Lower leg skin (tissue), 3 donors: ENCODE measurements around the gene DRD2.

ENCODE experiments used
- POLR2A ChIP-seq, 2 donors: fragments of 450-650 bp; IDR thresholded peaks; one replicate each; pipeline ENCODE4 v1.6.1; 2016 to 2017; ENCODE audit warnings: antibody characterized with exemption in 2 of 2, mild to moderate bottlenecking in 1 of 2, moderate library complexity in 1 of 2
- TF ChIP-seq, protein P1 (sequence below), 3 donors: fragments of 450-650 bp; IDR thresholded peaks; one replicate each; pipeline ENCODE4 v1.5.1; 2016; ENCODE audit warnings: antibody characterized with exemption in 3 of 3, mild to moderate bottlenecking in 3 of 3, moderate library complexity in 2 of 3

DNA sequence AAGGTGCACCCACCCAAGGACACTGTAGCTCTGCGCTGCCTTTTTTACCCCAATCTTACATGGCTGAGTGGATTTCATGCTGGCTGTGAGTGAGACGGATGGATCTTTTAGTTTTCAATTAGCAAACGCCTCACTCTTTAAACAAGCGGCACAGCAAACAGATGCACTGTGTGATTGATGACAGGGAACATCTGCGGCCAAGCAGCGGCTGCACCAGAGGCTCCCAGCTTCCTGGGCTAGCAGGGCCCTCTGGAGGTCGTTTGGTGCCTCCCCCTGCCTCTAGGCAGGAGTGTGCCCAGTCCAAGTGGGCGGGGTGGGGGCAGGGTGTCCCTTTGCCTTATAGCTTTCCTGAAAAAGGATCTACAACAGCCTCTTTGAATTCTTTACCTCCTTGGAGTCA, 2.1 kb upstream of the DRD2 start:
- TF ChIP-seq, protein P1, sequence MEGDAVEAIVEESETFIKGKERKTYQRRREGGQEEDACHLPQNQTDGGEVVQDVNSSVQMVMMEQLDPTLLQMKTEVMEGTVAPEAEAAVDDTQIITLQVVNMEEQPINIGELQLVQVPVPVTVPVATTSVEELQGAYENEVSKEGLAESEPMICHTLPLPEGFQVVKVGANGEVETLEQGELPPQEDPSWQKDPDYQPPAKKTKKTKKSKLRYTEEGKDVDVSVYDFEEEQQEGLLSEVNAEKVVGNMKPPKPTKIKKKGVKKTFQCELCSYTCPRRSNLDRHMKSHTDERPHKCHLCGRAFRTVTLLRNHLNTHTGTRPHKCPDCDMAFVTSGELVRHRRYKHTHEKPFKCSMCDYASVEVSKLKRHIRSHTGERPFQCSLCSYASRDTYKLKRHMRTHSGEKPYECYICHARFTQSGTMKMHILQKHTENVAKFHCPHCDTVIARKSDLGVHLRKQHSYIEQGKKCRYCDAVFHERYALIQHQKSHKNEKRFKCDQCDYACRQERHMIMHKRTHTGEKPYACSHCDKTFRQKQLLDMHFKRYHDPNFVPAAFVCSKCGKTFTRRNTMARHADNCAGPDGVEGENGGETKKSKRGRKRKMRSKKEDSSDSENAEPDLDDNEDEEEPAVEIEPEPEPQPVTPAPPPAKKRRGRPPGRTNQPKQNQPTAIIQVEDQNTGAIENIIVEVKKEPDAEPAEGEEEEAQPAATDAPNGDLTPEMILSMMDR (IDR thresholded peaks at IDR 0.05): no peak
- no peak for TF ChIP-seq POLR2A (IDR thresholded peaks at IDR 0.05)
